Measurements from ENCODE around the gene HNF1A. TPM values are rescaled to one million over a fixed set of nuclear protein-coding genes. Genes with fewer than 3 reads are reported as not detected.
"Not testable (repeated sequence)": the region's sequence is repeated elsewhere in the genome, so short reads cannot be mapped to it uniquely, and the experiment has no call there.

The HNF1A gene
- total RNA-seq, 4 donors from 2014 or later = 11.8 TPM; not detected in 3

DNA sequence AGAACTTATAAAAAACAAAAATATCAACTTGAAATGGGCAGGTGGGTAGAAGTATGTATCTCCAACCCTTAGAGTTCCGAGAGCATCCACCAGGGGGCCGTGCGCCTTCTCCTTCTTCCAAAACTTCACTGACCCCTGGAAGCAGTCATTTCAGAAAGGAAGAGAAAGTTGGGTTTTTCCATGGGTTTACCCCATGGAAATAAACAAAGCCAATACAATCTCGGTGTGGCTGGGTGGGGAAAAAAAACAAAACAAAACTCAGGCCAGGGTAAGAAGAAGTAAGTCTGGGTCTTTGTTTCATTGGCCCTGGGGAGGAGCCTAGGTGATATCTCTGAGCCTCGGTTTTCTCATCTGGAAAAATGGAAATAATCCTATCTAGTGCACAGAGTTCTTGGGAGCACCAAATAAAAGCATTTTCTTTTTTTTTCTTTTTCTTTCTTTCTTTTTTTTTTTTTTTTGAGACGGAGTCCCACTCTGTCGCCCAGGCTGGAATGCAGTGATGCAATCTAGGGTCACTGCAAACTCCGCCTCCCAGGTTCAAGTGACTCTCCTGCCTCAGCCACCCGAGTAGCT is 33.6 kb upstream of the HNF1A start:
- Histone ChIP-seq H3K36me3 (no peaks in the 10 kb centered on the region), H3K9me3 (no peaks in the 10 kb centered on the region), H3K27ac (no peak overlapping the region), H3K4me3 (no peak overlapping the region), H3K27me3 (no peaks in the 10 kb centered on the region), H3K4me1 (no peaks in the 10 kb centered on the region)
- TF ChIP-seq, protein P1, sequence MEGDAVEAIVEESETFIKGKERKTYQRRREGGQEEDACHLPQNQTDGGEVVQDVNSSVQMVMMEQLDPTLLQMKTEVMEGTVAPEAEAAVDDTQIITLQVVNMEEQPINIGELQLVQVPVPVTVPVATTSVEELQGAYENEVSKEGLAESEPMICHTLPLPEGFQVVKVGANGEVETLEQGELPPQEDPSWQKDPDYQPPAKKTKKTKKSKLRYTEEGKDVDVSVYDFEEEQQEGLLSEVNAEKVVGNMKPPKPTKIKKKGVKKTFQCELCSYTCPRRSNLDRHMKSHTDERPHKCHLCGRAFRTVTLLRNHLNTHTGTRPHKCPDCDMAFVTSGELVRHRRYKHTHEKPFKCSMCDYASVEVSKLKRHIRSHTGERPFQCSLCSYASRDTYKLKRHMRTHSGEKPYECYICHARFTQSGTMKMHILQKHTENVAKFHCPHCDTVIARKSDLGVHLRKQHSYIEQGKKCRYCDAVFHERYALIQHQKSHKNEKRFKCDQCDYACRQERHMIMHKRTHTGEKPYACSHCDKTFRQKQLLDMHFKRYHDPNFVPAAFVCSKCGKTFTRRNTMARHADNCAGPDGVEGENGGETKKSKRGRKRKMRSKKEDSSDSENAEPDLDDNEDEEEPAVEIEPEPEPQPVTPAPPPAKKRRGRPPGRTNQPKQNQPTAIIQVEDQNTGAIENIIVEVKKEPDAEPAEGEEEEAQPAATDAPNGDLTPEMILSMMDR (IDR thresholded peaks at IDR 0.05) = peak; percentile 12 to 48 (median 36)
- no peak for TF ChIP-seq POLR2A (IDR thresholded peaks at IDR 0.05)
- no peak for DNase-seq
- intact Hi-C loops (cut with DNase I; ENCODE audit: low total_unique reads) = no loop called here

DNA sequence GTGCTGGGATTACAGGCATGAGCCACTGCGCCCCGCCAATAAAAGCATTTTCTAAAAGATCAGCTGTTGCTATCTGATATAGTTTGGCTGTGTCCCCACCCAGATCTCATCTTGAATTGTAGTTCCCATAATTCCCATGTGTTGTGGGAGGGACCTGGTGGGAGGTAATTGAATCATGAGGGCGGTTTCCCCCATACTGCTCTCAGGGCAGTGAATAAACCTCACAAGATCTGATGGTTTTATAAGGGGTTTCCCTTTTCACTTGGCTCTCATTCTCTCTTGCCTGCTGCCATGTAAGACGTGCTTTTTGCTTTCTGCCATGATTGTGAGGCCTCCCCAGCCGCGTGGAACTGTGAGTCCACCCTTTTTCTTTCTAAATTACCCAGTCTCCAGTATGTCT is 32.8 kb upstream of the HNF1A start:
- DNase-seq; H3K36me3 ChIP-seq; H3K4me3 ChIP-seq; H3K4me1 ChIP-seq; intact Hi-C loops (cut with DNase I; ENCODE audit: low total_unique reads); H3K27ac ChIP-seq; H3K9me3 ChIP-seq; H3K27me3 ChIP-seq: not testable (repeated sequence)

DNA sequence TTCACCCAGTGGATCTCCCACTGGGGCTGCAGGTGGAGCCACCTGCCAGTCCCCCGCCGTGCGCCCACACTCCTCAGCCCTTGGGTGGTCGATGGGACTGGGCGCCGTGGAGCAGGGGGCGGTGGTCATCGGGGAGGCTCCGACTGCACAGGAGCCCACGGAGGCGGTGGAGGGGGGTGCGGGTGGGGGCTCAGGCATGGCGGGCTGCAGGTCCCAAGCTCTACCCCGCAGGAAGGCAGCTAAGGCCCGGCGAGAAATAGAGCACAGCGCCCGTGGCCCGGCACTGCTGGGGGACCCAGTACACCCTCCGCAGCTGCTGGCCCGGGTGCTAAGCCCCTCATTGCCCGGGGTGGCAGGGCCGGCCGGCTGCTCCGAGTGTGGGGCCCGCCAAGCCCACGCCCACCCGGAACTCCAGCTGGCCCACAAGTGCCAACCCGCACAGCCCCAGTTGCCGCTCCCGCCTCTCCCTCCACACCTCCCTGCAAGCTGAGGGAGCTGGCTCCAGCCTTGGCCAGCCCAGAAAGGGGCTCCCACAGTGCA is 28.0 kb upstream of the HNF1A start:
- DNase-seq; H3K27me3 ChIP-seq; H3K4me1 ChIP-seq; H3K4me3 ChIP-seq; H3K27ac ChIP-seq; H3K9me3 ChIP-seq; H3K36me3 ChIP-seq; intact Hi-C loops (cut with DNase I; ENCODE audit: low total_unique reads): not testable (repeated sequence)

DNA sequence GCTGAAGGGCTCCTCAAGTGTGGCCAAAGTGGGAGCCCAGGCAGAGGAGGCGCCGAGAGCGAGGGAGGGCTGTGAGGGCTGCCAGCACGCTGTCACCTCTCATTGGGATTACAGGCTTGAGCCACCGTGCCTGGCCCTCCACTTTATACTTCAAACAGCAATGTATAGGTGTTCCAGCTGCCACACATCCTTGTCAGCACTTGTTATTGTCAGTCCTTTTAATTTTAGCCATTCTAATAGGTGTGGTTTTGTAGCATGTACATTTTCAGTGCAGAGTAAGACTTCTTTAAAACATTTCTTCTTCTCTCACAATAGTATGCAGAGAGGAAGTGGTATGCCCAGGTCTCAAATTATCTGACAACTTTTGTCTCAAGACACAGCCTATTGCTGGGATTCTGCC is 27.5 kb upstream of the HNF1A start:
- intact Hi-C loops (cut with DNase I; ENCODE audit: low total_unique reads) = no loop called here
- Histone ChIP-seq H3K4me3 (no peak overlapping the region), H3K4me1 (no peaks in the 10 kb centered on the region), H3K36me3 (no peaks in the 10 kb centered on the region), H3K27ac (no peak overlapping the region), H3K9me3 (no peaks in the 10 kb centered on the region), H3K27me3 (no peaks in the 10 kb centered on the region)
- TF ChIP-seq, protein P1 (IDR thresholded peaks at IDR 0.05) = no peak
- no peak for TF ChIP-seq POLR2A (IDR thresholded peaks at IDR 0.05)
- no peak for DNase-seq

DNA sequence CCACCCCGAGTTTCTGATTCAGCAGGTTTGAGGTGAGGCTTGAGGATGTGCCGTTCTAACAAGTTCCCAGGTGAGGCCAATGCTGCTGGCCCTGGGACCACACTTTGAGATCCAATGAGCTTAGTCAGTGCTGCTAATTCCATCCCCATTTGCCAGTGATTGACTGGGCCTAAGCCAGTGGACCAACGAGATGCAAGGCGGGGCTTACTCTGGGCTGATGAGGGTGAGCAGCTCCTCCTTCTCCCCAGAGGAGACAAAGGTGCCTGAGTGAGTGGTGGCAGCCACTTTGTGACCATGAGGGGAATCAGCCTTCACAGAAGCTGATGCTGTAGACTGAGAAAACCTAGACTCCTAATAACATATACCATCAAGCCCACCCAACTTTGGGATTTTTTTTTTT is 23.1 kb upstream of the HNF1A start:
- H3K27ac ChIP-seq = no peak overlapping the region
- intact Hi-C loops (cut with DNase I; ENCODE audit: low total_unique reads) = no loop called here

DNA sequence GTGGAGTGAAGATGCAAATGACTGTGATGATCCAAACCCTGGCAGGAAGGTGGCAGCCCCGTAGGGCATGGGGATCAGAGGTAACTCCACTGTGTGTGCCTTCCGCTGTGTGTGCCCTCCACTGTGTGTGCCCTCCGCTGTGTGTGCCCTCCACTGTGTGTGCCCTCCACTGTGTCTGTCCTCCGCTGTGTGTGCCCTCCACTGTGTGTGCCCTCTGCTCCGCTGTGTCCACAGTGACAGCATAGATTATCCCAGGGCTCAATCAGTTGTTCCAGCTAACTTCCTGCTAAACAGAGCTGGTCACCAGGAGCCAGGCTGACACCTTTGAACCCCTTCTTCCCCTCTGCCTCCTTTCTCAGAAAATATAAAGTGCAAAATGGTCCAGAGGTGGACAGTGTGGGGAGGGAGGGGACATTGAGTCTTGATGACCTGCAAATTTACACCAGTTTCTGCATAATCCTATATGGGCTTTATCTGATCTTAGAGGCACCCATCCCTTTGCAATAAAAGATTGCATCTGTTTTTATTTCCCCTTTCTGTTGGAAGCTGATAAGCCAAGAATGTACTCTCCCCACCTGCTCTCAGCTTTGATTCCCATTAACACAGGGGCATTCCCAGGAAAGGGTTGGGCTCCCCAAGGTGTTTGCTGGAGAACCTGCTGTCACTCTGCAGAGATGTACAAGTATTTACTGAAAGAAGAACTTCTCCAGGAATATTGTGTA is 21.6 kb upstream of the HNF1A start:
- Histone ChIP-seq H3K27me3 (no peaks in the 10 kb centered on the region), H3K4me3 (no peak overlapping the region), H3K4me1 (no peaks in the 10 kb centered on the region), H3K27ac (no peak overlapping the region), H3K36me3 (no peaks in the 10 kb centered on the region), H3K9me3 (no peaks in the 10 kb centered on the region)
- no peak for DNase-seq
- TF ChIP-seq, protein P1 (IDR thresholded peaks at IDR 0.05) = no peak
- no peak for TF ChIP-seq POLR2A (IDR thresholded peaks at IDR 0.05)
- intact Hi-C loops (cut with DNase I; ENCODE audit: low total_unique reads) = no loop called here

More for the DNA sequence above, 23.1 kb upstream of the HNF1A start:
- no peaks in the 10 kb centered on the region for H3K4me1 ChIP-seq
- no peaks in the 10 kb centered on the region for H3K27me3 ChIP-seq
- no peaks in the 10 kb centered on the region for H3K36me3 ChIP-seq
- H3K9me3 ChIP-seq = no peaks in the 10 kb centered on the region
- H3K4me3 ChIP-seq = no peak overlapping the region
- TF ChIP-seq POLR2A (IDR thresholded peaks at IDR 0.05) = no peak
- TF ChIP-seq, protein P1 (IDR thresholded peaks at IDR 0.05) = no peak
- no peak for DNase-seq

Measured in uterus (tissue), 4 donors.